OCI-LY1 (cell line): ENCODE measurements around the gene PGS1.

Experiments
- EZH2 ChIP-seq: fragments of 200-600 bp; sonication (generic), shearing (Covaris generic); IDR thresholded peaks from 2 replicates; pipeline ENCODE4 v1.8.0; 2017; ENCODE audit warnings: borderline replicate concordance, mixed run types, mild to moderate bottlenecking, antibody characterized with exemption, low read length, moderate library complexity, mixed read lengths
- TF ChIP-seq, protein P1 (sequence below): fragments of 200-600 bp; sonication (generic), shearing (Covaris generic); IDR thresholded peaks from 2 replicates; pipeline ENCODE4 v1.5.1; 2017; ENCODE audit warnings: mild to moderate bottlenecking, antibody characterized with exemption, low read length, moderate library complexity, mixed read lengths

DNA sequence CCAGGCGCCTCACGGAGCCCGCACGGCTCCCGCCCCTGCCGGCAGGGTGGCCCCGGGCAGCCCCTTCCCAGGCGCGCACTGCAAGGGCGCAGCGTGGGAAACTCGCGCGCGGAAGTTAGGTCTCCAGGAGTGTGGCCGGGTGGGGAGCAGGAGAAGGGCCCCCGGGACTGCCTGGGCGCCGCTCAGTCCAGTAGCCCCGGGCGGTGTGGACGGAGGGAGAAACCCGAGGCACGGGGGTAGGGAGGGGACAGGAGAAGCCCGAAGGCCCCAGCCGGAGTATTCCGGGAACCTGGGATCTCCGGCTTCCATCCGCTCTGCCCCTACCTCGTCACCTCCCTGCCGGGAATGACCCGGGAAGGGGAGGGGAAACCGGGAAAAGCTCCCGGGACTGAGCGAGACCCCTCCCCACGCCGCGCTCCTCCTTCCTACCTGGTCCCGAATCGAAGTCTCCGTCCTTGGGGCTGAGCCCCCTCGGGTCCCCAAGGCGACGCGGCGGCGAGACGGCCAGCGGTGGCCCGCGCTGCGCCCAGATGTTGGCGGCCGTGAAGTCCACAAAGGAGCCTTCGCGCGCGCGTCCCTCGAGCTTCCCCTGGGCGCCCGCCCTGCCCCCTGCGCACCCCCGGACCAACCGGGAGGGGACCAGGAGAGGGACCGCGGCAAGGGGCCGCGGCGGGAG, 19.0 kb upstream of the PGS1 start:
- TF ChIP-seq, protein P1, sequence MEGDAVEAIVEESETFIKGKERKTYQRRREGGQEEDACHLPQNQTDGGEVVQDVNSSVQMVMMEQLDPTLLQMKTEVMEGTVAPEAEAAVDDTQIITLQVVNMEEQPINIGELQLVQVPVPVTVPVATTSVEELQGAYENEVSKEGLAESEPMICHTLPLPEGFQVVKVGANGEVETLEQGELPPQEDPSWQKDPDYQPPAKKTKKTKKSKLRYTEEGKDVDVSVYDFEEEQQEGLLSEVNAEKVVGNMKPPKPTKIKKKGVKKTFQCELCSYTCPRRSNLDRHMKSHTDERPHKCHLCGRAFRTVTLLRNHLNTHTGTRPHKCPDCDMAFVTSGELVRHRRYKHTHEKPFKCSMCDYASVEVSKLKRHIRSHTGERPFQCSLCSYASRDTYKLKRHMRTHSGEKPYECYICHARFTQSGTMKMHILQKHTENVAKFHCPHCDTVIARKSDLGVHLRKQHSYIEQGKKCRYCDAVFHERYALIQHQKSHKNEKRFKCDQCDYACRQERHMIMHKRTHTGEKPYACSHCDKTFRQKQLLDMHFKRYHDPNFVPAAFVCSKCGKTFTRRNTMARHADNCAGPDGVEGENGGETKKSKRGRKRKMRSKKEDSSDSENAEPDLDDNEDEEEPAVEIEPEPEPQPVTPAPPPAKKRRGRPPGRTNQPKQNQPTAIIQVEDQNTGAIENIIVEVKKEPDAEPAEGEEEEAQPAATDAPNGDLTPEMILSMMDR, result no peak
- no peak for TF ChIP-seq EZH2
